Mesothelial cell of epicardium (in vitro differentiated cells): ENCODE measurements around the gene AARSD1. TPM values are rescaled to one million over a fixed set of nuclear protein-coding genes. Genes with fewer than 3 reads are reported as not detected.

Source experiments
- DNase-seq, 2 experiments: peaks; one replicate each; pipeline ENCODE4 v3.0.0; 2021; ENCODE audit warnings: low spot score in 2 of 2; ENCODE audit not compliant: unreplicated experiment in 2 of 2
- H3K27ac Mint-ChIP-seq: 2 replicates; pipeline ENCODE4 v1.8.0; 2021; ENCODE audit warnings: mixed read lengths
- H3K27me3 Mint-ChIP-seq: 2 replicates; pipeline ENCODE4 v1.8.0; 2021; ENCODE audit warnings: low read depth, mixed read lengths
- H3K36me3 Mint-ChIP-seq: 2 replicates; pipeline ENCODE4 v1.8.0; 2021; ENCODE audit warnings: mixed read lengths
- H3K4me1 Mint-ChIP-seq: 2 replicates; pipeline ENCODE4 v1.8.0; 2021; ENCODE audit warnings: mixed read lengths
- H3K4me3 Mint-ChIP-seq: 2 replicates; pipeline ENCODE4 v1.8.0; 2021; ENCODE audit warnings: mild to moderate bottlenecking, moderate library complexity, mixed read lengths
- H3K9me3 Mint-ChIP-seq: 2 replicates; pipeline ENCODE4 v1.8.0; 2021; ENCODE audit warnings: mixed read lengths
- CTCF ChIP-seq: fragments of 200-600 bp; sonication (generic); IDR thresholded peaks from one replicate; pipeline ENCODE4 v1.5.0; 2021; ENCODE audit warnings: antibody characterized with exemption; ENCODE audit not compliant: unreplicated experiment
- total RNA-seq: library from RNA; stranded (reverse); gene quantifications from 3 replicates; pipeline ENCODE4 v1.2.1, GENCODE V29; 2021

Gene AARSD1
- total RNA-seq, 1 donor from 2014 or later, result 59.1 TPM

GRCh38 chr17:42971589-42971988 is 7.3 kb upstream of the AARSD1 start:
- DNase-seq, result no peak
- Mint-ChIP-seq H3K36me3 (no peaks in the 10 kb centered on the region), H3K27me3 (no peaks in the 10 kb centered on the region), H3K27ac (no peak overlapping the region), H3K9me3 (no peaks in the 10 kb centered on the region), H3K4me1 (no peaks in the 10 kb centered on the region), H3K4me3 (no peak overlapping the region)
- no peak for TF ChIP-seq CTCF

- Mint-ChIP-seq H3K4me1 (peaks cover 5% of the 10 kb centered on the region), H3K4me3 (no peak overlapping the region), H3K36me3 (no peaks in the 10 kb centered on the region), H3K27ac (no peak overlapping the region), H3K27me3 (no peaks in the 10 kb centered on the region), H3K9me3 (no peaks in the 10 kb centered on the region)
- no peak for TF ChIP-seq CTCF
- no peak for DNase-seq
Observed at GRCh38 chr17:42969001-42969581, 4.8 kb upstream of the AARSD1 start.

GRCh38 chr17:42967925-42968324 is 3.7 kb upstream of the AARSD1 start:
- H3K36me3 Mint-ChIP-seq, result peaks cover 4% of the 10 kb centered on the region
- no peak for TF ChIP-seq CTCF
- no peak overlapping the region for H3K4me3 Mint-ChIP-seq

GRCh38 chr17:42953669-42954068 is 10.6 kb downstream of the AARSD1 start:
- Mint-ChIP-seq H3K9me3 (no peaks in the 10 kb centered on the region), H3K27me3 (no peaks in the 10 kb centered on the region), H3K4me1 (no peaks in the 10 kb centered on the region), H3K27ac (no peak overlapping the region), H3K36me3 (peaks cover 51% of the 10 kb centered on the region), H3K4me3 (no peak overlapping the region)
- no peak for DNase-seq
- no peak for TF ChIP-seq CTCF

More at GRCh38 chr17:42967925-42968324, 3.7 kb upstream of the AARSD1 start:
- Mint-ChIP-seq H3K9me3 (no peaks in the 10 kb centered on the region), H3K4me1 (peaks cover 12% of the 10 kb centered on the region), H3K27ac (no peak overlapping the region), H3K27me3 (no peaks in the 10 kb centered on the region)
- no peak for DNase-seq

GRCh38 chr17:42950044-42950783 is 14.0 kb downstream of the AARSD1 start:
- Mint-ChIP-seq H3K4me3 (no peak overlapping the region), H3K27ac (no peak overlapping the region), H3K4me1 (no peaks in the 10 kb centered on the region), H3K27me3 (no peaks in the 10 kb centered on the region), H3K9me3 (no peaks in the 10 kb centered on the region), H3K36me3 (peaks cover 36% of the 10 kb centered on the region)
- TF ChIP-seq CTCF, result no peak
- no peak for DNase-seq
